GM12801 (cell line): ENCODE results near the gene ADAMTS5.

Experiments used
- TF ChIP-seq, protein P1 (sequence below): IDR thresholded peaks from one replicate; pipeline ENCODE4 v1.5.1; 2011; ENCODE audit warnings: control low read depth; ENCODE audit not compliant: insufficient read length; ENCODE audit errors: extremely low read depth

Gene ADAMTS5

DNA sequence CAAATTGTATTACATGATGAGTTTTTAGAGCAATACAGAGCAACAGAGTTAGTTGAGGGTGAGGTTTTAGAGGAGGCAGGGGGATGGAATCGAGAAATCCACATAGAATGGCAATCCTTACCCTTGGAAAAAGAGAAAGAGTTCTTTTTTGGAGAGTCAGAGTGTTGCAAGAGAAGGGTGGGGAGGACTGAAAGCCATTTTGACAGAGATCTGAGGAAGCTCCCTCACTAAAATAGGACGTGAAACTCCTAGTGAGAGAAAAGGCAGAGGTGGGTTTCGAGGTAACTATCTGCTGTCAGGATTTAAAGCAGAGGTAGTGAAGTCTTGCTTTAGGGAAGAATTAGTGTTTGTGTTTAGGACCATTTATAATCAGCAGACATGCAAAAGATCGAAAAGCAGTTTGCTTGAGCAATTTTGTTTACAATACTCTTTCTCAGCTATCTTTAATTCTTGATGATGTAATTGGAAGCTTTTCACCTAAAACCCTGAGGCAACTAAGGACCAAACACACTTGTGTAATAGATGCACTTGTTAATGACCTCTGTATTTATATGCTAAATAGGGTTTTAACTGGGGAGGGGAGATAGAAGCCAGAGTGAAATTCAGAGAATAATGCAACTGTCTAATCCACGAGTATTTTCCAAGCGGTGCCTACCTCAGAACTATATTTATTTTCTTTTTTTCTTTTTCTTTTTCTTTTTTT lies 20.0 kb downstream of the ADAMTS5 start:
- TF ChIP-seq, protein P1, sequence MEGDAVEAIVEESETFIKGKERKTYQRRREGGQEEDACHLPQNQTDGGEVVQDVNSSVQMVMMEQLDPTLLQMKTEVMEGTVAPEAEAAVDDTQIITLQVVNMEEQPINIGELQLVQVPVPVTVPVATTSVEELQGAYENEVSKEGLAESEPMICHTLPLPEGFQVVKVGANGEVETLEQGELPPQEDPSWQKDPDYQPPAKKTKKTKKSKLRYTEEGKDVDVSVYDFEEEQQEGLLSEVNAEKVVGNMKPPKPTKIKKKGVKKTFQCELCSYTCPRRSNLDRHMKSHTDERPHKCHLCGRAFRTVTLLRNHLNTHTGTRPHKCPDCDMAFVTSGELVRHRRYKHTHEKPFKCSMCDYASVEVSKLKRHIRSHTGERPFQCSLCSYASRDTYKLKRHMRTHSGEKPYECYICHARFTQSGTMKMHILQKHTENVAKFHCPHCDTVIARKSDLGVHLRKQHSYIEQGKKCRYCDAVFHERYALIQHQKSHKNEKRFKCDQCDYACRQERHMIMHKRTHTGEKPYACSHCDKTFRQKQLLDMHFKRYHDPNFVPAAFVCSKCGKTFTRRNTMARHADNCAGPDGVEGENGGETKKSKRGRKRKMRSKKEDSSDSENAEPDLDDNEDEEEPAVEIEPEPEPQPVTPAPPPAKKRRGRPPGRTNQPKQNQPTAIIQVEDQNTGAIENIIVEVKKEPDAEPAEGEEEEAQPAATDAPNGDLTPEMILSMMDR = no peak

DNA sequence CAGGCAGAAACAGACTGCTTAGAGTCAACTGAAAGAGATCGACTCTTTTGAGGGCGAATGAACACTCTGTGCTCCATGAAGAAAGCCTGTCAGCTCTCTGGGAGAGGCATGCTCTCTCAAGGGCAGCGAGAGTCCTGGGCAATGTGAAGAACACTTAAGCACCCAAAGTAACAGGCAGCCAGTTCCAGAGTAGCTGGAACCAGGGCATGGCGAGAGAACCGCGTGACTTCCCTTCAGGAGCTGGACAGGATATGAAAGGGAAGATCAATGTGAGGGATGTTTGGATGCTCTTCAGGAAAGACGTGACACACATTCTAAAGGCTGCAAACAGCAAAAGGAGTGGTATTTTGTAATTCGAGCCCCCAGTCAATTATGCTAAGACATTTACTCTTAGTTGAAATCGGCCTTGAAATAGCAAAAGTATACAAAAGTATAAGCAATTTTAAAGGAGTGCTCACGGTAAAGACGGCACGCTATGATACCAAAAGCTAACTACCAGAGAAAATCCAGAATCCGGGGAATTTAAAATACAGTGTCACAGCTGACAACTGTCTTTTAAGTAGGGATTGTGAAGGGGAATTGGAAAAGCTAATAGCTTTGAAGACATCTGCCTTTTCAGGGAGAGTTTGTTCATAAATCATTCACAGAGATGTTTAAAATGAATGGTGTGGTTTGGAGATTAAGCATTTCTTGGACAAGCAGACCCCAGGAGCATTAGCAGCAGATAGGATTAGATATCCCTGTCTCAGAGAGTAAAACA lies 20.8 kb downstream of the ADAMTS5 start:
- TF ChIP-seq, protein P1 = no peak

DNA sequence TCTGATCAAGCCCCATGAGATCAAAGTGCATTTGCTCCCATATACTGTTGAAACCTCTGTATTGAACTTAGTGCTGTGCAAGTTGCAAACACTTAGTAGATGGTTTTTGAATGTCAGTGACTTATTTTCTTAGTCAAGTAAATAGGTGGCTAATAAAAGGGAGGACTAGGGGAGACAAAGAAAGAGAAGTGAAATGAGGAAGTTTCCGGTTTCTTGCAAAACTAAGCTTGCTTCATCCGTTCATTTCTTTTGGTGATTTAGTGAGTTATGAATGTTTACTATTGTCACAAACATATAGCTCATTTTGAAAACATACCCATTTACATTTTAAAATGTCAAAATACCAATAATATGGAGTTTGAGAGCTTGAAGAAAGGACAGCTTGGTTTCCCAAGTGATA lies 23.0 kb downstream of the ADAMTS5 start:
- TF ChIP-seq, protein P1 = no peak

DNA sequence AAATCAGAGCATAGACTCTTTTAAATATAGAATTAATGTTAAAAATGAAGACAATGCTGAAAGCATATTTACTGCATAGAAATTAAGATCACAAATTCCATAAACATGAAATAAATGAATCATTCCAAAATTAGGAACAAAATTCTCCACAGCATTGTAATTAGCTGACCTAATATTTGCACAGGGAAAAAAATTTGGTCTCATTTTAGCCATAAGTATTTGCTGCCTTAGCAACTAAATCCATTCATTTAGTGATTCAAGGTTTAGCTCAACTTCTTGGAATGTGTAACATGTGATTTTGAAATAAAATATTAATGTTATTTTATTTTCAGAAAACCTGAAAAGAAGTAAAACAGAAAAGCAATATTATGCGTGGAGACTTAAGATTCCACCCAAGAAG lies 25.5 kb downstream of the ADAMTS5 start:
- TF ChIP-seq, protein P1 = no peak

DNA sequence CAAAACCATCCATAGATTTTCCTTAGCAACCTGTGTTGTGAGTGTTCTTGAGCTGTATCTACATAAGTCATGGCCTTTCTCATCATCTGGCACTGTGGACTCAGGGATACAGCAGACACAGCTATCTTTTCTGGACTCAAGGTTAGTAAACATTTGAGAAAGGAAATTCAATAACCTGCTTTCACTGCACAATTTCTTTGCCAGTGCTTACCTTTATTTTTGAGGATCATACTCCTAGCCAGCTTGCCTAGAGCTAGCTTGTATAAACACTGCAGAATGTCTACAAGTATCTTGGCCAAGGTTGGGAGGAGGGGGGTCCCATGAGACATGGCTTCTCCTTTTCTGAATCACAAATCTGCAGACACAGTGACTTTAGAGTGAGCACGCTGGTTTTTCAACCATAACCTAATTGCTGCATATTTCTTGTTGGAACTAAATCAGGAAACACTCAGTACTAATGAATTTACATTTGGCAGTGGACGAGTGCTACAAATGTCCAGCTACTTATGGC lies 27.2 kb downstream of the ADAMTS5 start:
- TF ChIP-seq, protein P1 = no peak

DNA sequence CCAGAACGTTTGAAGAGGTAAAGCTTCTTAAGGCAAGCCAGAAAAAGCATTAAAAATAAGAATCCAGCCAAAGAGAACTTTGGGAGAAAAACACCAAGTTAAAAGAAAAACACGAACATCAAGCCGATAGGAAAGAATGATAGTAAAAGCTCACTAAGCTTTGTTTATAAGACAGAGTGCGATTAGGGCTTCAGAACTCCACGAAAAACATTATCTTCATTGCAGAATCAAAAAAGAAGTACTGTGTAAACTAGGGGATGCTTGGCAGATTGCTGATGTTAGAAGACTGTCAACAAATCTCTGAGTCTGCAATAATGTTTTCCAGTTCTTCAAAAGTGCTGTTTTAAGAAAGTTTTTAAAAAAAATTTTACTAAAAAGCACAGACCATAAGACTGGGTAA lies 30.2 kb downstream of the ADAMTS5 start:
- TF ChIP-seq, protein P1 = no peak

DNA sequence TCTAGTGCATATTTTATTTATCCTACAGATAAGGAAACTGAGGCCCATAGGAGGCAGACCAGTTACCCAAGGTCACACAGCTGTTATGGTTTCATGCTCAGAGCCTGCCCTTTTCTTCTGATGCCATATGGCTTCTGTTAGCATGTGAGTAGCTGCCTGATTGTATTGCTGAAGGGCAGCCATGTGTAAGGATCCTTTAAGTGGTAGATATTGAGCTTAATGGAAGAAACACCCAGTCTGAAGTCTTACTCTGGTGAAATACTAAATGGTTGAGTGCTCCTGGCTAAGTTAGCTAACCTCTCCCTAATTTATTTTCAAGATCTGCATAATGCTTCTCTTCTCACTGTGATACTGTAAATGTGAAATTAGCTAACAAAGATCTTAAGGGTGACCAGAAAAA lies 30.9 kb downstream of the ADAMTS5 start:
- TF ChIP-seq, protein P1 = no peak
